PC-3 (cell line): ENCODE measurements around the gene ARRDC3. TPM values are rescaled to one million over a fixed set of nuclear protein-coding genes. Genes with fewer than 3 reads are reported as not detected.

Experiments
- ATAC-seq: fragments of 200-7000 bp; cut with Tn5 transposase; 2 replicates; pipeline ENCODE4 v1.9.1; 2020; ENCODE audit warnings: mild to moderate bottlenecking, moderate library complexity
- BruUV-seq: library from RNA; stranded (reverse); fragments of 400-500 nt; replicated peaks from 2 replicates; lab custom pipeline; 2021; lab: Mats Ljungman, UMichigan
- CTCF ChIA-PET: fragments of 300-600 bp; sonication (Branson Sonifier 250); formaldehyde crosslinking; loops from one replicate; lab custom pipeline; 2022; ENCODE audit warnings: antibody characterized with exemption; lab: Charles Lee
- POLR2A ChIA-PET: fragments of 300-600 bp; sonication (Branson Sonifier 250); formaldehyde crosslinking; loops from one replicate; lab custom pipeline; 2022; ENCODE audit warnings: antibody characterized with exemption; ENCODE audit not compliant: unreplicated experiment; lab: Charles Lee
- DNase-seq: peaks from one replicate; pipeline ENCODE4 v3.0.0-alpha.2; 2015
- H2AFZ ChIP-seq: fragments of 300-600 bp; sonication (generic); 2 replicates; pipeline ENCODE4 v1.6.0; 2016; ENCODE audit warnings: antibody characterized with exemption, low read length
- H3F3A ChIP-seq: fragments of 300-600 bp; sonication (generic); one replicate; pipeline ENCODE4 v1.6.0; 2017; ENCODE audit warnings: antibody characterized with exemption, low read length, control low read depth, mild to moderate bottlenecking; ENCODE audit not compliant: unreplicated experiment
- H3K27ac ChIP-seq: fragments of 300-600 bp; sonication (generic); 2 replicates; pipeline ENCODE4 v1.5.1; 2016; ENCODE audit warnings: mild to moderate bottlenecking, low read length
- H3K27me3 ChIP-seq: fragments of 300-600 bp; sonication (generic); 2 replicates; pipeline ENCODE4 v1.6.1; 2016; ENCODE audit warnings: low read length, mixed read lengths
- H3K36me3 ChIP-seq: fragments of 300-600 bp; sonication (generic); 2 replicates; pipeline ENCODE4 v1.6.1; 2016; ENCODE audit warnings: low read depth, mixed run types, low read length, mixed read lengths
- H3K4me1 ChIP-seq: fragments of 300-600 bp; sonication (generic); 2 replicates; pipeline ENCODE4 v1.5.1; 2016; ENCODE audit warnings: low read length; ENCODE audit not compliant: insufficient read depth
- H3K4me2 ChIP-seq: fragments of 300-600 bp; sonication (generic); 2 replicates; pipeline ENCODE4 v1.6.0; 2016; ENCODE audit warnings: low read length
- H3K4me3 ChIP-seq: fragments of 300-600 bp; sonication (generic); 2 replicates; pipeline ENCODE4 v1.5.1; 2016; ENCODE audit warnings: mild to moderate bottlenecking, low read length, mixed read lengths
- H3K79me2 ChIP-seq: fragments of 300-600 bp; sonication (generic); 2 replicates; pipeline ENCODE4 v1.6.1; 2017; ENCODE audit warnings: low read length, mixed read lengths
- H3K9ac ChIP-seq: fragments of 300-600 bp; sonication (generic); 2 replicates; pipeline ENCODE4 v1.6.0; 2016; ENCODE audit warnings: mild to moderate bottlenecking, low read length
- H3K9me2 ChIP-seq: fragments of 300-600 bp; sonication (generic); replicated peaks from 2 replicates; pipeline ENCODE4 v1.6.1; 2016; ENCODE audit warnings: mixed run types, low read length, mixed read lengths
- H3K9me3 ChIP-seq: fragments of 300-600 bp; sonication (generic); 2 replicates; pipeline ENCODE4 v1.6.1; 2016; ENCODE audit warnings: low read length, mixed read lengths
- H4K20me1 ChIP-seq: fragments of 300-600 bp; sonication (generic); 2 replicates; pipeline ENCODE4 v1.6.1; 2016; ENCODE audit warnings: low read length, mixed read lengths
- CTCF ChIP-seq: fragments of 300-600 bp; sonication (generic); conservative IDR thresholded peaks from 2 replicates; pipeline ENCODE4 v1.5.1; 2017; ENCODE audit warnings: antibody characterized with exemption, low read depth, mild to moderate bottlenecking, low read length
- EZH2 ChIP-seq: fragments of 300-600 bp; sonication (generic); IDR thresholded peaks from one replicate; pipeline ENCODE4 v1.6.1; 2017; ENCODE audit warnings: antibody characterized with exemption, mild to moderate bottlenecking, low read length; ENCODE audit not compliant: unreplicated experiment
- EZH2phosphoT487 ChIP-seq: fragments of 300-600 bp; sonication (generic); IDR thresholded peaks from 2 replicates; pipeline ENCODE4 v1.6.1; 2018; ENCODE audit warnings: mild to moderate bottlenecking, antibody characterized with exemption, low read length, borderline replicate concordance
- intact Hi-C: fragments of 100-400 bp; cut with micrococcal nuclease; formaldehyde crosslinking; loops from 2 replicates; pipeline ENCODE4 v1.9.0; 2023
- total RNA-seq: library from RNA; depleted of rRNA; stranded (reverse); fragments of >200 nt; gene quantifications from 2 replicates; pipeline ENCODE4 v1.2.3, GENCODE V29; 2014

ARRDC3 gene
- total RNA-seq, 1 experiment from 2014 or later: 39.5 TPM

GRCh38 chr5:91381239-91381773 is 1.8 kb downstream of the ARRDC3 start:
- Histone ChIP-seq H3K27ac (peak overlapping the region; percentile 90), H3K9ac (peak overlapping the region; percentile 92), H3K36me3 (peaks cover 21% of the 10 kb centered on the region), H3K9me2 (no peaks in the 10 kb centered on the region), H2AFZ (no peak overlapping the region), H3K9me3 (no peaks in the 10 kb centered on the region), H3K27me3 (no peaks in the 10 kb centered on the region), H3K4me1 (peaks cover 21% of the 10 kb centered on the region), H4K20me1 (no peaks in the 10 kb centered on the region), H3K4me2 (peak overlapping the region; percentile 84), H3F3A (peaks cover 15% of the 10 kb centered on the region), H3K79me2 (peaks cover 63% of the 10 kb centered on the region), H3K4me3 (peak overlapping the region; percentile 85)
- BruUV-seq: no TSS peak
- ChIA-PET CTCF (interaction anchor here (0.6 kb wide), 1 partner anchor 175 kb away, joined by 4 read pairs; no protein-coding TSS in a partner anchor), POLR2A (interaction anchor here (0.6 to 1.5 kb wide), 16 partner anchors 50 to 641 kb away, joined by 3 to 21 read pairs (median 13); no protein-coding TSS in a partner anchor)
- ATAC-seq: no peak
- no peak for TF ChIP-seq EZH2
- no peak for TF ChIP-seq CTCF
- no peak for TF ChIP-seq EZH2phosphoT487
- DNase-seq: no peak
- intact Hi-C loops: no loop called here

GRCh38 chr5:91380491-91381238 is 2.5 kb downstream of the ARRDC3 start:
- no peaks in the 10 kb centered on the region for H3K9me3 ChIP-seq
- H3F3A ChIP-seq: peaks cover 15% of the 10 kb centered on the region
- H3K27me3 ChIP-seq: no peaks in the 10 kb centered on the region
- H3K79me2 ChIP-seq: peaks cover 69% of the 10 kb centered on the region
- H3K4me3 ChIP-seq: peak overlapping the region; percentile 85
- peak overlapping the region; percentile 92 for H3K9ac ChIP-seq
- ChIA-PET POLR2A (interaction anchor here (0.6 to 1.5 kb wide), 19 partner anchors 49 to 641 kb away, joined by 3 to 21 read pairs (median 12); no protein-coding TSS in a partner anchor), CTCF (interaction anchor here (0.6 kb wide), 1 partner anchor 174 kb away, joined by 4 read pairs; no protein-coding TSS in a partner anchor)
- peak overlapping the region; percentile 90 for H3K27ac ChIP-seq
- H3K9me2 ChIP-seq: no peaks in the 10 kb centered on the region
- H3K4me1 ChIP-seq: peaks cover 21% of the 10 kb centered on the region
- intact Hi-C loops: loop anchor here (1.0 kb wide), 1 partner anchor 66 kb away; no protein-coding TSS in a partner anchor
- H3K4me2 ChIP-seq: peak overlapping the region; percentile 84
- TF ChIP-seq EZH2phosphoT487 (no peak), CTCF (no peak), EZH2 (no peak)
- peak; percentile 58 for ATAC-seq
- TSS peak; percentile 54 for BruUV-seq
- DNase-seq: peak; percentile 99
- peak overlapping the region; percentile 56 for H2AFZ ChIP-seq
- H3K36me3 ChIP-seq: peaks cover 27% of the 10 kb centered on the region
- no peaks in the 10 kb centered on the region for H4K20me1 ChIP-seq
